Measurements from ENCODE around the gene TENM4.
"Not testable (repeated sequence)": the region's sequence is repeated elsewhere in the genome, so short reads cannot be mapped to it uniquely, and the experiment has no call there.

The TENM4 gene

GRCh38 chr11:79244241-79244772 is 196.5 kb downstream of the TENM4 start:
- DNase-seq (ENCODE audit: low read depth in 2 of 2): no peak

DNA sequence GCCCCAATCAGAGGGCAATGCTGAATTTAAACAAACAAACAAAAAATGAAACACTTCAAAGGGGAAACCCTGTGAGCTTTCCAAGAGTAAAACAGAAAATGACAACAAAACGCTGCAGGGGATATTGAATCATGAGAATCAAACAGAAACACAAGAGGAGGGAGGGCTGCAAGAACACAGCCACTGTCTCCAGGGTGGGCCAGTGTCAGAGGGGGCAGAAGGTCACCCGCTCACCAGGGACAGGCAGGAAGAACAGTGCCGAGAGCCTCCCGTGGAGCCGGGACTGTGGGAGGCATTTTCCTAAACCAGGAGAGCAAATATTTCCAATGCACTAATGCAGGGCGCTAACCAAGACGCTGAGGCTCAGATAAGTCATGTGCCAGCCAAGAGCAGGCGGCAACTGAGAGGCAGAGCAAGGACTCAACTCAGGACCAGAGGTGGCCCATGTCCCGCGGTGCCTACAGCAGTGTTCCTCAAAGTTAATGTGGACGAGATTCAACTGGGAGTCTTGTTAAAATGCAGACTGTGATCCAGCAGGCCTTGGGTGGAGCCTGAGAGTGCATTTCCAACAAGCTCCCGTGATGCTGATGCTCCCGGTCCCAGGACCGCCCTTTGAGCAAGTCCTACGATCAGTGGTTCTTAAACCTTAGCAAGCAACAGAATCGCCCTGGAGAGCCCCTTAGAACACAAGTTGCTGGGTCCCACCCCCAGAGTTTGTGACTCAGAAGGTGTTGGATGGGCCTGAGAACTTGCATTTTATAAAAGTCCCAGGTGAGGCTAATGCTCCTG is 197.2 kb downstream of the TENM4 start:
- no peak for DNase-seq (ENCODE audit: low read depth in 2 of 2)

DNA sequence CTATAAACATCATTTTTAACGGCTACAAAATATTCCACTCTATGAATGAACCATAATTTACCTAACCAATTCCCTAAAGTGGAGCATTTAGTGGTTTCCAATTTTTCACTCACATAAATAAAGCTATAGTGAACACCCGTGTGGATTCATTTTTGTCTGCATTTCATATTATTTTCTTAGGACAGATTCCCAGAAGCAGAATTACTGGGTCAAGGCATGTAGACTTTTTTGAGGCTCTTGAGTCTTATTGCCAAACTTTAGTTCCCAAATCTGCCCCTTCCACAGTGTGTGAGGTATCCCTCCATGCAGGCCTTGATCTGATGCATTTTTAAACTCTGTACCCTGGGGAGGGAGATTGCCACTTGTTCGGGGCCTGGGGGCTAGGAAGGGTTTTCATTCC is 198.2 kb downstream of the TENM4 start:
- DNase-seq (ENCODE audit: low read depth in 2 of 2): no peak

- no peak for DNase-seq (ENCODE audit: low read depth in 2 of 2)
Observed at GRCh38 chr11:79241852-79242241, 199.0 kb downstream of the TENM4 start.

GRCh38 chr11:79241205-79241851 is 199.5 kb downstream of the TENM4 start:
- no peak for DNase-seq (ENCODE audit: low read depth in 2 of 2)

GRCh38 chr11:79237703-79238102 is 203.1 kb downstream of the TENM4 start:
- no peak for DNase-seq (ENCODE audit: low read depth in 2 of 2)

- no peak for DNase-seq (ENCODE audit: low read depth in 2 of 2)
Observed at GRCh38 chr11:79237091-79237490, 203.7 kb downstream of the TENM4 start.

- no peak for DNase-seq (ENCODE audit: low read depth in 2 of 2)
Observed at GRCh38 chr11:79236541-79236971, 204.3 kb downstream of the TENM4 start.

GRCh38 chr11:79235696-79236095 is 205.1 kb downstream of the TENM4 start:
- no peak for DNase-seq (ENCODE audit: low read depth in 2 of 2)

- no peak for DNase-seq (ENCODE audit: low read depth in 2 of 2)
Observed at GRCh38 chr11:79232346-79232745, 208.5 kb downstream of the TENM4 start.

GRCh38 chr11:79229047-79229446 is 211.8 kb downstream of the TENM4 start:
- no peak for DNase-seq (ENCODE audit: low read depth in 2 of 2)

GRCh38 chr11:79227767-79228755 is 212.8 kb downstream of the TENM4 start:
- no peak for DNase-seq (ENCODE audit: low read depth in 2 of 2)

- no peak for DNase-seq (ENCODE audit: low read depth in 2 of 2)
Observed at GRCh38 chr11:79227308-79227707, 213.5 kb downstream of the TENM4 start.

GRCh38 chr11:79226126-79226525 is 214.7 kb downstream of the TENM4 start:
- DNase-seq (ENCODE audit: low read depth in 2 of 2): no peak

DNA sequence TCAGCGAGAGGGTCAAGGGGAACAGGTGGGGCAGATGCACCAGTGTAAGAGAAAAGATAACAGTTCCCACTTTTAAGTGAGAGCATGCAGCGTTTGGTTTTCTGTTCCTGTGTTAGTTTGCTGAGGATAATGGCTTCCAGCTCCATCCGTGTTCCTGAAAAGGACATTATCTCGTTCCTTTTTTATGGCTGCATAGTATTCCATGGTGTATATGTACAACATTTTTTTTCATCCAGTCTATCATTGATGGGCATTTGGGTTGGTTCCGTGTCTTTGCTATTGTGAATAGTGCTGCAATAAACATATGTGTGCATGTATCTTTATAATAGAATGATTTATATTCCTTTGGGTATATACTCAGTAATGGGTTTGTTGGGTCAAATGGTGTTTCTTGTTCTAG is 218.7 kb downstream of the TENM4 start:
- not testable (repeated sequence) for DNase-seq (ENCODE audit: low read depth in 2 of 2)

- DNase-seq (ENCODE audit: low read depth in 2 of 2): no peak
Observed at GRCh38 chr11:79221444-79222130, 219.2 kb downstream of the TENM4 start.

- no peak for DNase-seq (ENCODE audit: low read depth in 2 of 2)
Observed at GRCh38 chr11:79220171-79220570, 220.7 kb downstream of the TENM4 start.

DNA sequence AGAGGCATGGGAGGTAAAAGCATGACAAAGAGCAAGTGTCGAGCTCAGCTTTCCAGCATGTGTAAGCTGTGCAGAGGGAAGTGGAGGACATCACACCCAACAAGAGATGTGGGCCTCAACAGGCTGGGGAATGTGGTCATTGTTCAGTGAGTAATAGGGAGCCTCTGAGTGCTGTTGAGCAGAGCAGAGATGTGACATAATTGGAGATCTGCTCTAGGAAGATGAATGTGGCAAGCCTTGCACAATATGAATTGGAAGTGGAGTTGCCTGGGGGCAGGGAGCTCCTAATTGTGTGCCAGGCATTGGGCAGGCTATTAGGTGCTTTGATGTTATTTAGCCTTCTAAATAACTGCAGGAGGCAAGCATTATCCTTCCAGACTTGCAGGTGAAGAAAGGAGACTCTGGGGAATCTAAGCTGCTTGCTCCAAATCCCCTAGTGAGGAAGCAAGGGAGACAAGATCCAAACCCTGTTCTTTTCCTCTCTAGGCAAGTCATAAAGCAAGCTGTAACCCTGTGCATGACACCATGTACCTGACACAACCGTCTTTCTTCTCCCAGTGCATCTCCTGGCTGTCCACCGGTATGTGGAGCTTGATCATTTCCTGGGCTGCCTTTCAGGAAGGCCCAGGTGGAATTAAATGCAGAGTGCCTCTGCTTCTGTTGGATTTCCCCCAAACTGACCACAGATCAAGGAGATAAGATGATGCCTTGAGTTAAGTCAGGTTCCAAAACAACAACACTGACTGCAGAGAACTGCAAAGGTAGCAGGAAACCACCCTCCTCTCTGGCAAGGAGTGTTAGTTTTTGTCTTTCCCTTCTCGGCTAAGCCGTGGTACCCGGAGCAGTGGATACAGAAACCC is 221.4 kb downstream of the TENM4 start:
- DNase-seq (ENCODE audit: low read depth in 2 of 2): no peak

GRCh38 chr11:79212741-79213190 is 228.1 kb downstream of the TENM4 start:
- DNase-seq (ENCODE audit: low read depth in 2 of 2): no peak

Measured in activated CD8-positive, alpha-beta memory T cell treated with anti-CD3 and anti-CD28 coated beads for 4 hours (primary cell).